AG04450 (cell line): ENCODE data around the gene RPL28. TPM values are rescaled to one million over a fixed set of nuclear protein-coding genes. Genes with fewer than 3 reads are reported as not detected.

ENCODE experiments used
- CTCF ChIA-PET: fragments of 300-600, 350-600 bp; formaldehyde crosslinking; extraction: SDS; loops from one replicate; lab custom pipeline; 2022; ENCODE audit warnings: antibody characterized with exemption, inconsistent platforms; lab: Charles Lee
- POLR2A ChIA-PET: fragments of 350-600 bp; formaldehyde crosslinking; extraction: SDS; loops from one replicate; lab custom pipeline; 2021; ENCODE audit warnings: antibody characterized with exemption, inconsistent platforms; lab: Yijun Ruan, JAX
- DNase-seq: peaks from one replicate; pipeline ENCODE4 v3.0.0-alpha.2; 2011; ENCODE audit warnings: low read depth, low spot score
- H3K27ac ChIP-seq: one replicate; pipeline ENCODE4 v1.5.1; 2012; ENCODE audit warnings: low read depth, low read length, control low read depth
- H3K27me3 ChIP-seq: one replicate; pipeline ENCODE4 v1.6.0; 2012; ENCODE audit warnings: low read length; ENCODE audit not compliant: control insufficient read depth, insufficient read depth
- H3K4me3 ChIP-seq: 2 replicates; pipeline ENCODE4 v1.5.1; 2011; ENCODE audit warnings: mild to moderate bottlenecking, low read depth, low read length, control low read depth
- H3K9me3 ChIP-seq: 2 replicates; pipeline ENCODE4 v1.5.1; 2012; ENCODE audit warnings: low read length; ENCODE audit not compliant: control insufficient read depth, insufficient read depth
- polyA plus RNA-seq: library from polyadenylated mRNA; depleted of rRNA; stranded (reverse); fragments of >200 nt; gene quantifications from 2 replicates; pipeline ENCODE4 v1.2.3, GENCODE V29; 2011
- TF ChIP-seq, protein P1 (sequence below): IDR thresholded peaks from 2 replicates; pipeline ENCODE4 v1.5.1; 2011; ENCODE audit warnings: low read depth, low read length, control low read depth, inconsistent platforms

Gene RPL28
- polyA plus RNA-seq, 1 experiment = 325 TPM

- CTCF ChIA-PET = no interaction called here
- H3K27me3 ChIP-seq = peaks cover 51% of the 10 kb centered on the region
- POLR2A ChIA-PET = no interaction called here
Measured at GRCh38 chr19:55441319-55441691, 55.6 kb downstream of the RPL28 start.

GRCh38 chr19:55441692-55442321 lies 56.1 kb downstream of the RPL28 start:
- POLR2A ChIA-PET = no interaction called here

More at GRCh38 chr19:55441319-55441691, 55.6 kb downstream of the RPL28 start:
- TF ChIP-seq, protein P1, sequence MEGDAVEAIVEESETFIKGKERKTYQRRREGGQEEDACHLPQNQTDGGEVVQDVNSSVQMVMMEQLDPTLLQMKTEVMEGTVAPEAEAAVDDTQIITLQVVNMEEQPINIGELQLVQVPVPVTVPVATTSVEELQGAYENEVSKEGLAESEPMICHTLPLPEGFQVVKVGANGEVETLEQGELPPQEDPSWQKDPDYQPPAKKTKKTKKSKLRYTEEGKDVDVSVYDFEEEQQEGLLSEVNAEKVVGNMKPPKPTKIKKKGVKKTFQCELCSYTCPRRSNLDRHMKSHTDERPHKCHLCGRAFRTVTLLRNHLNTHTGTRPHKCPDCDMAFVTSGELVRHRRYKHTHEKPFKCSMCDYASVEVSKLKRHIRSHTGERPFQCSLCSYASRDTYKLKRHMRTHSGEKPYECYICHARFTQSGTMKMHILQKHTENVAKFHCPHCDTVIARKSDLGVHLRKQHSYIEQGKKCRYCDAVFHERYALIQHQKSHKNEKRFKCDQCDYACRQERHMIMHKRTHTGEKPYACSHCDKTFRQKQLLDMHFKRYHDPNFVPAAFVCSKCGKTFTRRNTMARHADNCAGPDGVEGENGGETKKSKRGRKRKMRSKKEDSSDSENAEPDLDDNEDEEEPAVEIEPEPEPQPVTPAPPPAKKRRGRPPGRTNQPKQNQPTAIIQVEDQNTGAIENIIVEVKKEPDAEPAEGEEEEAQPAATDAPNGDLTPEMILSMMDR = no peak
- DNase-seq = no peak
- no peak overlapping the region for H3K4me3 ChIP-seq
- H3K9me3 ChIP-seq = peaks cover 8% of the 10 kb centered on the region; the same call in 1 of the 2 replicates
- no peak overlapping the region for H3K27ac ChIP-seq

GRCh38 chr19:55442372-55442961 lies 56.7 kb downstream of the RPL28 start:
- H3K27ac ChIP-seq = no peak overlapping the region
- H3K27me3 ChIP-seq = peaks cover 61% of the 10 kb centered on the region
- POLR2A ChIA-PET = no interaction called here
- H3K9me3 ChIP-seq = peaks cover 8% of the 10 kb centered on the region; the same call in 1 of the 2 replicates
- H3K4me3 ChIP-seq = no peak overlapping the region
- no peak for DNase-seq
- TF ChIP-seq, protein P1 = no peak
- CTCF ChIA-PET = no interaction called here

More at GRCh38 chr19:55441692-55442321, 56.1 kb downstream of the RPL28 start:
- Histone ChIP-seq H3K27me3 (peaks cover 56% of the 10 kb centered on the region), H3K4me3 (no peak overlapping the region), H3K27ac (no peak overlapping the region), H3K9me3 (peaks cover 8% of the 10 kb centered on the region; the same call in 1 of the 2 replicates)
- TF ChIP-seq, protein P1 = no peak
- CTCF ChIA-PET = no interaction called here
- DNase-seq = no peak

- ChIA-PET POLR2A (no interaction called here), CTCF (no interaction called here)
- Histone ChIP-seq H3K4me3 (no peak within 1 kb of the TSS), H3K27ac (no peak within 1 kb of the TSS), H3K9me3 (peaks cover 8% of the 10 kb centered on the region; the same call in 1 of the 2 replicates), H3K27me3 (peaks cover 66% of the 10 kb centered on the region)
- TF ChIP-seq, protein P1 = no peak
- no peak for DNase-seq
Measured at GRCh38 chr19:55443045-55443823, 57.5 kb downstream of the RPL28 start, which contains the start of gene SHISA7. SHISA7 (minus strand) TSS chr19:55443300; CDS start chr19:55442863, 437 bp downstream.
